Measurements from ENCODE around the gene NLK. TPM values are rescaled to one million over a fixed set of nuclear protein-coding genes. Genes with fewer than 3 reads are reported as not detected.
"Not testable (repeated sequence)": the region's sequence is repeated elsewhere in the genome, so short reads cannot be mapped to it uniquely, and the experiment has no call there.

Gene NLK
- total RNA-seq, 2 donors from 2014 or later, result 15.5 to 19.6 TPM

GRCh38 chr17:28093999-28094716 lies 51.7 kb downstream of the NLK start:
- Mint-ChIP-seq H3K27ac (no peak overlapping the region), H3K36me3 (no peaks in the 10 kb centered on the region), H3K9me3 (no peaks in the 10 kb centered on the region), H3K27me3 (no peaks in the 10 kb centered on the region), H3K4me3 (no peak overlapping the region), H3K4me1 (ENCODE audit: low read depth in 2 of 2) (peaks cover 3 to 18% of the 10 kb centered on the region in 2 donors)
- ATAC-seq, result no peak
- DNase-seq (ENCODE audit: low spot score), result no peak

DNA sequence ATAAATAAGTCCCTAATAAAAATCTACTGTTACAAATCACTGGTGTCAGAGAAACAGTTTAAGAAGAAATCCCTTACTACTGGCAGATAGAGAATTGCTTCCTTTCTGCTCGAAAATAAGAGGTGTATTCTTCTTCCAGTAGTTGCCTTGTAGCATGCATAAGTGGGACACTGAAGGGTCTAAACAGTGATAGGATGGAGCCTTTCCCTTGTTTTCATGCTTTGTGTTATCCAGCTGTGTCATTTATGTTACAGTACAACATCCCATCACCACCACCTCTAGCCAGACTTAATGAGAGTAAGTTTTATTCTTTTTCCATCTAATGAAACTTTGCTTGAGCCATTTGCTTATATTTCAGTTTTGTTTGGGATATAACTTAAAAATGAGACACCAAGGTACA lies 54.3 kb downstream of the NLK start:
- ATAC-seq (no peak), DNase-seq (ENCODE audit: low spot score) (no peak)
- H3K9me3 Mint-ChIP-seq, result no peaks in the 10 kb centered on the region
- H3K4me3 Mint-ChIP-seq, result no peak overlapping the region
- no peaks in the 10 kb centered on the region for H3K36me3 Mint-ChIP-seq
- no peaks in the 10 kb centered on the region for H3K27me3 Mint-ChIP-seq
- peaks cover 0 to 2% of the 10 kb centered on the region in 2 donors for H3K4me1 Mint-ChIP-seq (ENCODE audit: low read depth in 2 of 2)
- no peak overlapping the region for H3K27ac Mint-ChIP-seq

- H3K4me3 Mint-ChIP-seq, result no peak overlapping the region
- no peak for DNase-seq (ENCODE audit: low spot score)
- H3K4me1 Mint-ChIP-seq (ENCODE audit: low read depth in 2 of 2), result no peaks in the 10 kb centered on the region
- H3K27ac Mint-ChIP-seq, result no peak overlapping the region
- no peak for ATAC-seq
- no peaks in the 10 kb centered on the region for H3K9me3 Mint-ChIP-seq
- H3K27me3 Mint-ChIP-seq, result no peaks in the 10 kb centered on the region
- H3K36me3 Mint-ChIP-seq, result no peaks in the 10 kb centered on the region
Observed at GRCh38 chr17:28097254-28097653, 54.8 kb downstream of the NLK start.

DNA sequence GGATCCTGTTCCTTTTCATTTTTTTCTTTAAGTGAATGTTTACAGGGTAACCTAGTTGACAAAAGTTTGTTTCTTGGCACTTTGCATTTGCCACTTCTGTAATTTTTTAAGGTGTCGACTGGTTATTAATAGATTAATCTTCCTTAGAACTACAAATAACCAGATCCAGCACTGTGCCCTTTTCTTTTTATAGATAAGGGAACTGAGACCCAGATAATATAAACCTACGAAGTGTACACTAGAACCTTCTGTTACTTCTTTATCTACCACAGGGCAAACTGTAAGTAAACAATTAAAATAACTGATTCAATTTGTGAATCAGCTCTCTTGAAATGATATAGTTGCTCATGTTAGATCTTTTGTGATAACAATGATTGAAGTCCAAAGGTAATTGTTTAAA lies 55.4 kb downstream of the NLK start:
- no peak overlapping the region for H3K4me3 Mint-ChIP-seq
- H3K36me3 Mint-ChIP-seq, result no peaks in the 10 kb centered on the region
- H3K27ac Mint-ChIP-seq, result no peak overlapping the region
- ATAC-seq (no peak), DNase-seq (ENCODE audit: low spot score) (no peak)
- no peaks in the 10 kb centered on the region for H3K9me3 Mint-ChIP-seq
- H3K27me3 Mint-ChIP-seq, result no peaks in the 10 kb centered on the region
- no peaks in the 10 kb centered on the region for H3K4me1 Mint-ChIP-seq (ENCODE audit: low read depth in 2 of 2)

DNA sequence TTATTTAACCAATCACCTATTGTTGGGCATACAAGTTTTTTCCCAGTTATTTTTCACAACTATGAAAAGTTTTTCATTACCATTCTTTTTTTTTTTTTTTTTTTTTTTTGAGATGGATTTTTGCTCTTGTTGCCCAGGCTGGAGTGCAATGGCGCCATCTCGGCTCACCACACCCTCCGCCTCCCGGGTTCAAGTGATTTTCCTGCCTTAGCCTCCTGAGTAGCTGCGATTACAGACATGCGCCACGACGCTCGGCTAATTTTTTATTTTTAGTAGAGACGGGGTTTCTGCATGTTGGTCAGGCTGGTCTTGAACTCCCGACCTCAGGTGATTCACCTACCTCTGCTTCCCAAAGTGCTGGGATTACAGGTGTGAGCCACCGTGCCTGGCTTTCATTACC lies 56.1 kb downstream of the NLK start:
- H3K27me3 Mint-ChIP-seq; H3K4me3 Mint-ChIP-seq; ATAC-seq; H3K9me3 Mint-ChIP-seq; H3K4me1 Mint-ChIP-seq (ENCODE audit: low read depth in 2 of 2); H3K27ac Mint-ChIP-seq; DNase-seq (ENCODE audit: low spot score); H3K36me3 Mint-ChIP-seq: not testable (repeated sequence)

DNA sequence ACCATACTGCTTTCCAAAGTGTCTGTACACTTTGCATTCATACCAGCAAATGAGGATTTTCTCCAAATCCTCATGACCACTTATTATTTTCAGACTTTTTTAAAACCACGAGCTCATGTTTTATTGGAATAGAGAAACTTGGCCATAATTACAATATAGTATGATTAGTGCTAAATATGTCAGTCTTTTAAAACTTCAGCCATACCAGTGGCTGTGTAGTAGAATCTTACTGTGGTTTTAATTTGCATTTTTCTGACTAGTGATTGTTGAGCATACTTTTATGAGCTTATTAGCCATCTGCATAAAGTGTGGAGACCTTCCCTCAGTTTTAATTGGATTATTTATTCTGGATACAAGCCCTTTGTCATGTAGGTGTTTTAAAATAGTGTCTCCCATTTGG lies 57.8 kb downstream of the NLK start:
- Mint-ChIP-seq H3K4me3 (no peak overlapping the region), H3K27me3 (no peaks in the 10 kb centered on the region), H3K9me3 (no peaks in the 10 kb centered on the region), H3K4me1 (ENCODE audit: low read depth in 2 of 2) (no peaks in the 10 kb centered on the region), H3K36me3 (no peaks in the 10 kb centered on the region), H3K27ac (no peak overlapping the region)
- ATAC-seq (no peak), DNase-seq (ENCODE audit: low spot score) (no peak)

DNA sequence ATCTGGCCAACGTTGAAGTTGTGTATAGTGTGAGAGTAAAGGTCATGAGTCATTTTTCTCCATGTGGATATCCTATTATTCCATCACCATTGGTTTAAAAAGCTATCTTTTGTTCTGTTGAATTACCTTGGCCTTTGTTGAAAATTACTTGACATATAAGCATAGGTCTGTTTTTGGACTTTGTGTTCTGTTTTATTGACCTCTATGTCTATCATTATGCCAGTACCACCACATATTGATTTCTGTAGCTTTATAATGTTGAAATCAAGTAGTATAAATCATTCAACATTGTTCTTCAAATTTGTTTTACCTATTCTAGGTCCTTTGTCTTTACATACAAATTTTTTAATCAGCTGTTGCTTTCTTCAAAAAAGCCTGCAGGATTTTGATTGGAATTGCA lies 58.5 kb downstream of the NLK start:
- Mint-ChIP-seq H3K27me3 (no peaks in the 10 kb centered on the region), H3K27ac (no peak overlapping the region), H3K4me1 (ENCODE audit: low read depth in 2 of 2) (no peaks in the 10 kb centered on the region), H3K9me3 (no peaks in the 10 kb centered on the region), H3K36me3 (no peaks in the 10 kb centered on the region), H3K4me3 (no peak overlapping the region)
- ATAC-seq (no peak), DNase-seq (ENCODE audit: low spot score) (no peak)

- no peaks in the 10 kb centered on the region for H3K9me3 Mint-ChIP-seq
- ATAC-seq (no peak), DNase-seq (ENCODE audit: low spot score) (no peak)
- no peaks in the 10 kb centered on the region for H3K36me3 Mint-ChIP-seq
- H3K4me3 Mint-ChIP-seq, result no peak overlapping the region
- no peaks in the 10 kb centered on the region for H3K4me1 Mint-ChIP-seq (ENCODE audit: low read depth in 2 of 2)
- no peak overlapping the region for H3K27ac Mint-ChIP-seq
- H3K27me3 Mint-ChIP-seq, result no peaks in the 10 kb centered on the region
Observed at GRCh38 chr17:28101919-28102318, 59.4 kb downstream of the NLK start.

GRCh38 chr17:28105501-28105900 lies 63.0 kb downstream of the NLK start:
- Mint-ChIP-seq H3K4me1 (ENCODE audit: low read depth in 2 of 2) (no peaks in the 10 kb centered on the region), H3K27me3 (no peaks in the 10 kb centered on the region), H3K27ac (no peak overlapping the region), H3K36me3 (no peaks in the 10 kb centered on the region), H3K4me3 (no peak overlapping the region), H3K9me3 (no peaks in the 10 kb centered on the region)
- no peak for DNase-seq (ENCODE audit: low spot score)
- ATAC-seq, result no peak

- DNase-seq (ENCODE audit: low spot score), result no peak
- Mint-ChIP-seq H3K27me3 (no peaks in the 10 kb centered on the region), H3K36me3 (no peaks in the 10 kb centered on the region), H3K4me3 (no peak overlapping the region), H3K9me3 (no peaks in the 10 kb centered on the region), H3K4me1 (ENCODE audit: low read depth in 2 of 2) (peaks cover 6 to 14% of the 10 kb centered on the region in 2 donors), H3K27ac (no peak overlapping the region)
- ATAC-seq, result no peak
Observed at GRCh38 chr17:28110184-28110583, 67.7 kb downstream of the NLK start.

DNA sequence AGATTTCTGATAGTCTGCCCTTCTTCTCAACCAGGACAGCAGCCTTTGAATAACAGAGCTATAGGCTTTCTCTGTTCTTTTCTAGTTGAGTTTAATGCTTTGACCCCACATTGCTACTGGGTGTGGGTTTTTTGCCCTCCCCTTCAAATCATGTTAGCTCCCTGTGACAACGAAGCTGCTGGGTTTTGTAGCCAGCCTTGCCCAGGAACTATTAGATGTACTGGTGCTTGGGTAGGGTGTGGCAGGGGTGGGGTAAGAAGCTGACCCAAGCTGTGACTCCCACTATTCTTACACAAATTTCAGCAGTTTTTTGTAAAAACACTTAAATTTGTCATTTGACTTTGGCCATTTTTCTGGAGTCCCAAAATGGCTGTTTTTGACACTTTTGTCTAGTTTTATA lies 69.7 kb downstream of the NLK start:
- H3K27ac Mint-ChIP-seq, result no peak overlapping the region
- no peak overlapping the region for H3K4me3 Mint-ChIP-seq
- DNase-seq (ENCODE audit: low spot score) (no peak), ATAC-seq (no peak)
- no peaks in the 10 kb centered on the region for H3K36me3 Mint-ChIP-seq
- H3K4me1 Mint-ChIP-seq (ENCODE audit: low read depth in 2 of 2), result peaks cover 9 to 18% of the 10 kb centered on the region in 2 donors
- H3K27me3 Mint-ChIP-seq, result no peaks in the 10 kb centered on the region
- H3K9me3 Mint-ChIP-seq, result no peaks in the 10 kb centered on the region

GRCh38 chr17:28112606-28113005 lies 70.1 kb downstream of the NLK start:
- Mint-ChIP-seq H3K36me3 (no peaks in the 10 kb centered on the region), H3K9me3 (no peaks in the 10 kb centered on the region), H3K27me3 (no peaks in the 10 kb centered on the region), H3K4me1 (ENCODE audit: low read depth in 2 of 2) (peaks cover 9 to 18% of the 10 kb centered on the region in 2 donors), H3K27ac (no peak overlapping the region), H3K4me3 (no peak overlapping the region)
- DNase-seq (ENCODE audit: low spot score), result no peak
- no peak for ATAC-seq

- no peak overlapping the region for H3K4me3 Mint-ChIP-seq
- ATAC-seq, result no peak
- no peaks in the 10 kb centered on the region for H3K27me3 Mint-ChIP-seq
- H3K4me1 Mint-ChIP-seq (ENCODE audit: low read depth in 2 of 2), result peaks cover 9 to 18% of the 10 kb centered on the region in 2 donors
- no peaks in the 10 kb centered on the region for H3K9me3 Mint-ChIP-seq
- no peaks in the 10 kb centered on the region for H3K36me3 Mint-ChIP-seq
- DNase-seq (ENCODE audit: low spot score), result no peak
- no peak overlapping the region for H3K27ac Mint-ChIP-seq
Observed at GRCh38 chr17:28113269-28113668, 70.8 kb downstream of the NLK start.

GRCh38 chr17:28115046-28115445 lies 72.6 kb downstream of the NLK start:
- Mint-ChIP-seq H3K27me3 (no peaks in the 10 kb centered on the region), H3K4me1 (ENCODE audit: low read depth in 2 of 2) (peaks cover 21 to 26% of the 10 kb centered on the region in 2 donors), H3K36me3 (no peaks in the 10 kb centered on the region), H3K4me3 (no peak overlapping the region), H3K27ac (no peak overlapping the region), H3K9me3 (no peaks in the 10 kb centered on the region)
- ATAC-seq (no peak), DNase-seq (ENCODE audit: low spot score) (no peak)

GRCh38 chr17:28117304-28117703 lies 74.8 kb downstream of the NLK start:
- DNase-seq (ENCODE audit: low spot score), result no peak
- H3K4me3 Mint-ChIP-seq, result no peak overlapping the region
- H3K27ac Mint-ChIP-seq, result peak overlapping the region in 1 of 2 donors; percentile 87
- no peak for ATAC-seq
- H3K9me3 Mint-ChIP-seq, result no peaks in the 10 kb centered on the region
- H3K27me3 Mint-ChIP-seq, result no peaks in the 10 kb centered on the region
- no peaks in the 10 kb centered on the region for H3K36me3 Mint-ChIP-seq
- H3K4me1 Mint-ChIP-seq (ENCODE audit: low read depth in 2 of 2), result peaks cover 21 to 24% of the 10 kb centered on the region in 2 donors

All from natural killer cell treated with Interleukin-12 subunit alpha and Interleukin-12 subunit beta and Interleukin-15 and Interleukin-18, amount 100 ng/mL, for 72 hours (primary cell).